Activated CD8-positive, alpha-beta T cell treated with anti-CD3 and anti-CD28 coated beads, Interleukin-2, amount 10 ng/mL, durations not matched to agents 7 days and 5 days (primary cell): ENCODE data around the gene MYL3. TPM values are rescaled to one million over a fixed set of nuclear protein-coding genes. Genes with fewer than 3 reads are reported as not detected.

Experiments used
- ATAC-seq: fragments of 150-1000 bp; cut with Tn5 transposase; one replicate; pipeline ENCODE4 v1.10.0; 2021; ENCODE audit warnings: moderate library complexity
- CTCF ChIA-PET: fragments of 350-600 bp; sonication (Branson Sonifier 250); formaldehyde crosslinking; loops from one replicate; lab custom pipeline; 2021; ENCODE audit warnings: antibody characterized with exemption; lab: Charles Lee
- POLR2A ChIA-PET: fragments of 350-600 bp; sonication (Branson Sonifier 250); formaldehyde crosslinking; loops from one replicate; lab custom pipeline; 2021; ENCODE audit warnings: antibody characterized with exemption; lab: Charles Lee
- DNase-seq: peaks from one replicate; pipeline ENCODE4 v3.0.0-alpha.2; 2020
- H3K27ac Mint-ChIP-seq: one replicate; pipeline ENCODE4 v1.8.0; 2021; ENCODE audit warnings: mild to moderate bottlenecking, mixed read lengths
- H3K27me3 Mint-ChIP-seq: one replicate; pipeline ENCODE4 v1.8.0; 2021; ENCODE audit warnings: low read depth, mixed read lengths
- H3K36me3 Mint-ChIP-seq: one replicate; pipeline ENCODE4 v1.8.0; 2021; ENCODE audit warnings: low read depth, mixed read lengths
- H3K4me1 Mint-ChIP-seq: one replicate; pipeline ENCODE4 v1.8.0; 2021; ENCODE audit warnings: low read depth, mixed read lengths
- H3K4me3 Mint-ChIP-seq: one replicate; pipeline ENCODE4 v1.8.0; 2021; ENCODE audit warnings: mild to moderate bottlenecking, mixed read lengths
- H3K9me3 Mint-ChIP-seq: one replicate; pipeline ENCODE4 v1.8.0; 2022; ENCODE audit warnings: mixed read lengths; ENCODE audit not compliant: insufficient read depth
- total RNA-seq, 2 experiments: library from RNA; stranded (reverse); gene quantifications; one replicate each; pipeline ENCODE4 v1.2.3, GENCODE V29; 2021

The MYL3 gene
- total RNA-seq, 2 experiments from 2014 or later: not detected

- ChIA-PET POLR2A (no interaction called here), CTCF (interaction anchor here (1.0 kb wide), 1 partner anchor 198 kb away, joined by 3 read pairs; no protein-coding TSS in a partner anchor)
- no peaks in the 10 kb centered on the region for H3K36me3 Mint-ChIP-seq
- H3K27ac Mint-ChIP-seq: no peak overlapping the region
- ATAC-seq: no peak
- H3K4me1 Mint-ChIP-seq: peaks cover 7% of the 10 kb centered on the region
- no peaks in the 10 kb centered on the region for H3K9me3 Mint-ChIP-seq
- DNase-seq: no peak
- no peak overlapping the region for H3K4me3 Mint-ChIP-seq
- H3K27me3 Mint-ChIP-seq: no peaks in the 10 kb centered on the region
Observed at GRCh38 chr3:46905661-46906451, 42.6 kb upstream of the MYL3 start.

- Mint-ChIP-seq H3K27ac (no peak overlapping the region), H3K9me3 (no peaks in the 10 kb centered on the region), H3K4me1 (peaks cover 7% of the 10 kb centered on the region), H3K27me3 (no peaks in the 10 kb centered on the region), H3K36me3 (no peaks in the 10 kb centered on the region), H3K4me3 (no peak overlapping the region)
- ChIA-PET POLR2A (no interaction called here), CTCF (interaction anchor here (1.7 kb wide), 1 partner anchor 10 kb away, joined by 5 read pairs; no protein-coding TSS in a partner anchor)
- DNase-seq: no peak
- ATAC-seq: no peak
Observed at GRCh38 chr3:46905213-46905560, 41.9 kb upstream of the MYL3 start.

DNA sequence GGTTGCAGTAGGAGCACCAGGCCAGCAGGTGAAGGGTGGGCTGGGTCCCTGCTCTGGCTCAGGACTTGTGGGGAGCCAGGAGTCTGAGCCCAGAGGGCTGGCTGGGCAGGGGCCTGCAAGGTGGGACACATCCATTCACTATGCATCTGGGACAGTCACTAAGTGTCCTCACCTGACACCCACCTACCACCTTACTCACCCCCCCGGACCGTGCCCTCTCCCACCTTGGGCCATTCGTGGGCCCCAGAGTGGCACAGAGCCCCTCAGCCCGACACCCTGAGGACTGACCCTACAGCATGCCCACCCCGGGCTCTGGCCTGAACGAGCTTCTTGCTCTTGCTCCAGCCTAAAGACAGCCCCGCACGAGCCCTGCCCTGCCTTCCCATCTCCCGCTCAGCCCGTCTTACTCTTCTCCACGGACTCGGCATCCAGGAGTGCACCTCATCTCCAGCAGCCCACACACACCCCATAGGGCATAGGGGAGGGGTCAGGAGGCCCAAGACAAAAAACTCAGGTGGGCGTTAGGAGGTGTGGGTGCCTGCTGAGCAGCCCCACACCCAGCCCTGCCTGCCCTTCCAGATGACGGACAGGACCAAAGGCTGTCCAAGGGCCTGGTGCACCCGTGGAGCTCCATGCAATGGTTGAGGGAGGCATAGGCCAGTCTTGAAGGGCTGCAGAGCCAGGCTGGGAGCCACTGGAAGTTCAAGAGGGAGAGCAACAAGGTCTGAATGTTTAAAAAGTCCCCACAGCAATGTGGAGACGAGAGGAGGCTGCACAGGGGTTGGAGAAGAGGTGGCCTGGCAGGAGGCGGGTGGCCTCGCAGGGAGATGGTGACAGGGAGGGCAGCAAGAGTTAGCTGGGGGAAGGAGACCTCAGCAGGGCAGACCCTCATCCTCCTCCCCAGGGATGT is 41.3 kb upstream of the MYL3 start:
- CTCF ChIA-PET: interaction anchor here (1.7 kb wide), 1 partner anchor 9 kb away, joined by 5 read pairs; no protein-coding TSS in a partner anchor

GRCh38 chr3:46903341-46904302 is 40.4 kb upstream of the MYL3 start:
- H3K27me3 Mint-ChIP-seq: peaks cover 5% of the 10 kb centered on the region

More for the DNA sequence above, 41.3 kb upstream of the MYL3 start:
- ATAC-seq: no peak
- Mint-ChIP-seq H3K27me3 (no peaks in the 10 kb centered on the region), H3K4me1 (peaks cover 5% of the 10 kb centered on the region), H3K9me3 (no peaks in the 10 kb centered on the region), H3K36me3 (no peaks in the 10 kb centered on the region), H3K4me3 (no peak overlapping the region), H3K27ac (no peak overlapping the region)
- DNase-seq: no peak
- POLR2A ChIA-PET: no interaction called here

DNA sequence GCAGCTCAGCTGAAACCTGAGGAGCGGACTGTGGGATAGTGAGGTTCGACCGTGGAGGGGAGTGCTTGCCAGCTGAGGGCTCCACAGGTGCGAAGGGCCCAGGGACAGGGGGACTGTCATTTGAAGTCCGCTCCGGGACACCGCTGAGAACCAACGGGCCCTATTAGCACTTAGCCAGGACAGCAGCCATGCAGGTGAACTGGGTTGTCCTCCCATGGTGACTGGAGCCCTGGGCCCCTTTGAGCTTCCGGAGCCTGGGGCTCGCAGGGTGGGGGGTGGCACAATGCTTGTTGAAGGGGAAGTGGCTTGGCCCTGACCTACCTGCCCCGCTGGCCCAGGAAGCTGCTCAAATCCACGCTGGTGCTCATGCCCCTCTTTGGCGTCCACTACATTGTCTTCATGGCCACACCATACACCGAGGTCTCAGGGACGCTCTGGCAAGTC is 39.0 kb upstream of the MYL3 start:
- H3K9me3 Mint-ChIP-seq: no peaks in the 10 kb centered on the region
- H3K27ac Mint-ChIP-seq: no peak overlapping the region
- H3K4me3 Mint-ChIP-seq: no peak overlapping the region
- no peak for DNase-seq
- ChIA-PET CTCF (no interaction called here), POLR2A (interaction anchor here (0.5 kb wide), 1 partner anchor 120 kb away, joined by 3 read pairs; no protein-coding TSS in a partner anchor)
- no peaks in the 10 kb centered on the region for H3K4me1 Mint-ChIP-seq
- H3K27me3 Mint-ChIP-seq: peaks cover 13% of the 10 kb centered on the region
- ATAC-seq: no peak
- no peaks in the 10 kb centered on the region for H3K36me3 Mint-ChIP-seq

More at GRCh38 chr3:46903341-46904302, 40.4 kb upstream of the MYL3 start:
- no peak for ATAC-seq
- H3K9me3 Mint-ChIP-seq: no peaks in the 10 kb centered on the region
- H3K36me3 Mint-ChIP-seq: no peaks in the 10 kb centered on the region
- POLR2A ChIA-PET: no interaction called here
- no peak for DNase-seq
- H3K4me3 Mint-ChIP-seq: no peak overlapping the region
- no peaks in the 10 kb centered on the region for H3K4me1 Mint-ChIP-seq
- CTCF ChIA-PET: interaction anchor here (1.7 kb wide), 1 partner anchor 8 kb away, joined by 5 read pairs; no protein-coding TSS in a partner anchor
- no peak overlapping the region for H3K27ac Mint-ChIP-seq

- Mint-ChIP-seq H3K4me3 (no peak overlapping the region), H3K27me3 (peaks cover 13% of the 10 kb centered on the region), H3K9me3 (no peaks in the 10 kb centered on the region), H3K4me1 (no peaks in the 10 kb centered on the region), H3K36me3 (no peaks in the 10 kb centered on the region), H3K27ac (no peak overlapping the region)
- ATAC-seq: no peak
- ChIA-PET POLR2A (interaction anchor here (0.5 to 0.8 kb wide), 2 partner anchors 54 to 121 kb away, joined by 3 read pairs; no protein-coding TSS in a partner anchor), CTCF (interaction anchor here (2.1 kb wide), 1 partner anchor 8 kb away, joined by 8 read pairs; no protein-coding TSS in a partner anchor)
- no peak for DNase-seq
Observed at GRCh38 chr3:46901591-46902187, 38.4 kb upstream of the MYL3 start.

GRCh38 chr3:46901061-46901460 is 37.8 kb upstream of the MYL3 start:
- H3K9me3 Mint-ChIP-seq: no peaks in the 10 kb centered on the region
- ATAC-seq: no peak
- H3K27ac Mint-ChIP-seq: no peak overlapping the region

DNA sequence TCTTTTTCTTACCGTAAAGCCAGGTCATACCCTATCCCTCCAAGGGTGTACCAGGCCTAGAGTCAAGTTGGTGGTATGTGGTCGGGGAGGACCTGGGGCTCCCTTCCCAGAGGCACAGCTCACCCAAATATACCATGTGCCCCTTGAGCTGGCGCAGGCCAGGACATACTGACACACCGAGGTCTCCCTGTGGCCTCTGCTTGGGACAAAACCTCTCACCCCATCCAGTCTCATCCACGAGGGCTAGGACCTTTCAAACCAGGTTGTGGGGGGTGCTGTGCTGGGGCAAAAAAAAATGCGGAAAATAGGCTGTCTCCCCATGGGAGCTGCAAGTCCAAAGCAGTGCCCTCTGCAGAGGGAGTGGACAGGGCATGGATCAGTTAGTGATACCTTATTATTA is 37.1 kb upstream of the MYL3 start:
- ATAC-seq: no peak
- Mint-ChIP-seq H3K9me3 (no peaks in the 10 kb centered on the region), H3K27ac (no peak overlapping the region), H3K27me3 (peaks cover 15% of the 10 kb centered on the region), H3K36me3 (no peaks in the 10 kb centered on the region), H3K4me1 (no peaks in the 10 kb centered on the region), H3K4me3 (no peak overlapping the region)
- ChIA-PET POLR2A (no interaction called here), CTCF (interaction anchor here (0.6 to 2.1 kb wide), 2 partner anchors 9 to 53 kb away, joined by 3 to 8 read pairs; no protein-coding TSS in a partner anchor)
- no peak for DNase-seq

More at GRCh38 chr3:46901061-46901460, 37.8 kb upstream of the MYL3 start:
- ChIA-PET POLR2A (interaction anchor here (0.8 kb wide), 1 partner anchor 53 kb away, joined by 3 read pairs; no protein-coding TSS in a partner anchor), CTCF (interaction anchor here (0.6 to 2.1 kb wide), 2 partner anchors 8 to 53 kb away, joined by 3 to 8 read pairs; no protein-coding TSS in a partner anchor)
- Mint-ChIP-seq H3K36me3 (no peaks in the 10 kb centered on the region), H3K4me3 (no peak overlapping the region), H3K27me3 (peaks cover 15% of the 10 kb centered on the region), H3K4me1 (no peaks in the 10 kb centered on the region)
- no peak for DNase-seq

DNA sequence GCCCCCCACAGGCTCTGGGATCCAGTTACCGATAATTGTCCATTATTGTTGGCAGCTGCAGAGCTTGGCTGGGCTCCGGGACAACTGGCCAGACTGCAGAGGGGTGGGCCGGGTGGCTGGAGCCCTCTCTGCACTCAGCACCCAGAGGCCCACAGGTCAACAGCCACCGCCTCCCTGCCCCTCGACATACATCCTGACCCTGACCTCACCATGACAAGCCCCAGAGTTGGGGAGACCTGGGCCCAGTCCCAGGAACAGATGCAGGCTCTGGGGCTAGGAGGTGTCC is 36.7 kb upstream of the MYL3 start:
- Mint-ChIP-seq H3K27me3 (peaks cover 15% of the 10 kb centered on the region), H3K4me1 (no peaks in the 10 kb centered on the region), H3K36me3 (no peaks in the 10 kb centered on the region), H3K9me3 (no peaks in the 10 kb centered on the region), H3K4me3 (no peak overlapping the region), H3K27ac (no peak overlapping the region)
- ChIA-PET POLR2A (no interaction called here), CTCF (interaction anchor here (2.1 kb wide), 1 partner anchor 9 kb away, joined by 8 read pairs; no protein-coding TSS in a partner anchor)
- DNase-seq (no peak), ATAC-seq (no peak)

DNA sequence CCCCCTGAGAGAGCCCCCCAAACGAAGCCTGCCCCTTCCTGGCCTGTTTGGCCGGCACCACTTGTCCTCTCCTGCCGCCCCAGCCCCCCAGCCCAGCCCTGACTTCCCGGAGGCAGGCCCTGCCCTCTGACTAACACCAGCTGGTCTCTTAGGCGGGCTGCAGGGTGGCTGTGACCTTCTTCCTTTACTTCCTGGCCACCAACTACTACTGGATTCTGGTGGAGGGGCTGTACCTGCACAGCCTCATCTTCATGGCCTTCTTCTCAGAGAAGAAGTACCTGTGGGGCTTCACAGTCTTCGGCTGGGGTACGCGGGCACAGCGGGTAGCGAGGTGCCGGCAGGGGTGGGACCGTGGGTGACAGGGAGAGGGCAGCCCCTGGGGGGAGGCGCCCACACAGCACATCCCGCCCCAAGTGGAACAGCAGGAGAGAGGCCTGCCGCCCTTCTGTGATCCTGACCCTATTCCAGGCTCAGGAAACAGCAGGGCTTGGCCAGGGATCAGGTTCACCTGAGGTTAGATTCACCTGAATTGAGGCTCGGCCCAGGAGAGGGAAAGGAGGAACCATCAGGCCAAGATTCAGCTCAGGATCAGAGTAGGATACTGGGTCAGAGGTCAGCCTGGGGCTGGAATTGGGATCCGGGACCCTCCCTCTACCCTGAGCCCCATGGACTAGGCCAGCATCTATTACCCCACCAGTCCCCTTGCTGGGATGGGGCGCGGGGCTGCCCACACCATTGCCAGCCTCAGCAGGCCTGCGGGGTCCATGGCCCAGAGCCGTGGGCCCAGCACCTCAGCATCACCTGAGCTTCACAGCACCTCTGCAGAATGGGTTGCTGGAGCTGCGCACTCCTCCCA is 36.1 kb upstream of the MYL3 start:
- H3K9me3 Mint-ChIP-seq: no peaks in the 10 kb centered on the region
- no peak overlapping the region for H3K27ac Mint-ChIP-seq
- ATAC-seq (no peak), DNase-seq (no peak)
- ChIA-PET CTCF (interaction anchor here (1.0 to 2.1 kb wide), 3 partner anchors 10 to 13 kb away, joined by 3 to 8 read pairs (median 6); no protein-coding TSS in a partner anchor), POLR2A (no interaction called here)
- H3K36me3 Mint-ChIP-seq: no peaks in the 10 kb centered on the region
- H3K4me3 Mint-ChIP-seq: no peak overlapping the region
- peaks cover 15% of the 10 kb centered on the region for H3K27me3 Mint-ChIP-seq
- H3K4me1 Mint-ChIP-seq: no peaks in the 10 kb centered on the region
